ENCODE data around the gene TSPAN33. TPM values are rescaled to one million over a fixed set of nuclear protein-coding genes. Genes with fewer than 3 reads are reported as not detected.

TSPAN33 gene
- total and polyA plus RNA-seq, 9 of the 15 experiments (the other 6 are each of a cell fraction or from before 2014, with no cell fraction given), result 0.03 to 1.5 (median 0.23) TPM; not detected in 2

- no peak for TF ChIP-seq RREB1 (CRISPR knock-in tag; IDR thresholded peaks at IDR 0.05)
These were observed at the start of gene TSPAN33 (continued) for GRCh38 chr7:129144095-129144833.

- POLR2A ChIA-PET, result no interaction called here
- Histone ChIP-seq H3K9ac (ENCODE audit: insufficient read depth in 1 of 2, low read depth in 2 of 2, low read length in 2 of 2) (no peak overlapping the region), H3K4me1 (replicated peaks in 1 of 2; ENCODE audit: control insufficient read depth in 2 of 2, insufficient read depth in 2 of 2, low read length in 2 of 2) (peaks cover 0 to 2% of the 10 kb centered on the region in 2 experiments; a peak in 2 of 5 replicates), H3K79me2 (ENCODE audit: control insufficient read depth, insufficient read depth, low read length) (no peaks in the 10 kb centered on the region), H3K27ac (ENCODE audit: extremely low read depth, low read depth, low read length) (no peak overlapping the region), H3K27me3 (ENCODE audit: control insufficient read depth in 2 of 2, insufficient read depth in 2 of 2, low read length in 2 of 2) (peaks cover 27% of the 10 kb centered on the region in 2 experiments; a peak in 4 of 5 replicates), H3K9me3 (replicated peaks; ENCODE audit: control insufficient read depth, insufficient read depth, low read depth, low read length) (no peaks in the 10 kb centered on the region), H2AFZ (ENCODE audit: low read depth, low read length) (no peak overlapping the region), H3K36me3 (ENCODE audit: control insufficient read depth, insufficient read depth, low read length) (no peaks in the 10 kb centered on the region), H3K9me1 (ENCODE audit: control insufficient read depth, insufficient read depth, low read length) (no peaks in the 10 kb centered on the region), H3K4me3 (no peak overlapping the region), H3K4me2 (ENCODE audit: insufficient read depth, low read length) (no peak overlapping the region), H4K20me1 (replicated peaks; ENCODE audit: control insufficient read depth, insufficient read depth, low read length) (no peaks in the 10 kb centered on the region)
- FAIRE-seq, result no peak
- no TSS peak for BruUV-seq (replicated peaks)
- DNase-seq (ENCODE audit: extremely low read depth in 1 of 4, low spot score in 3 of 4), result no peak
- 10% methylated on average over 6 of the region's 6 CpGs for whole genome bisulfite sequencing (ENCODE audit: insufficient coverage, low coverage, missing lambda C conversion rate)
- CTCF ChIA-PET (ENCODE audit: low intra/inter-chr PET ratio), result interaction anchor here (0.7 to 0.8 kb wide), 2 partner anchors 87 to 696 kb away, joined by 3 read pairs; no protein-coding TSS in a partner anchor
- intact Hi-C loops (cut with micrococcal nuclease) (no loop called here), in situ Hi-C loops (cut with MboI) (no loop called here)
- no peak for ATAC-seq
- TF ChIP-seq DLX4 (CRISPR knock-in tag; IDR thresholded peaks at IDR 0.05) (no peak), ARID3B (CRISPR knock-in tag; IDR thresholded peaks at IDR 0.05; ENCODE audit: borderline replicate concordance) (no peak), MECOM (CRISPR knock-in tag; IDR thresholded peaks at IDR 0.05) (no peak), CREM (IDR thresholded peaks at IDR 0.05; ENCODE audit: low read depth) (no peak), KAT7 (CRISPR knock-in tag; IDR thresholded peaks at IDR 0.05; ENCODE audit: borderline replicate concordance) (no peak), BCOR (IDR thresholded peaks at IDR 0.05) (0 out of 2 replicates have a peak, but pooled peaks have one; percentile 33), DACH1 (IDR thresholded peaks at IDR 0.05; ENCODE audit: partially characterized antibody) (no peak), BDP1 (IDR thresholded peaks at IDR 0.05; ENCODE audit: insufficient read depth, insufficient read length) (no peak), SIN3B (IDR thresholded peaks at IDR 0.05; ENCODE audit: low read depth) (no peak), ZNF121 (CRISPR knock-in tag; conservative IDR thresholded peaks at IDR 0.05) (peak; percentile 80), RAD51 (IDR thresholded peaks at IDR 0.05; ENCODE audit: borderline replicate concordance, low read depth) (no peak), ZFP36 (IDR thresholded peaks at IDR 0.05; ENCODE audit: low read depth, low read length, partially characterized antibody) (no peak), ZSCAN29 (IDR thresholded peaks at IDR 0.05) (no peak)
These were observed 49.2 kb upstream of the TSPAN33 start for GRCh38 chr7:129095258-129095657.

Data from K562 (cell line).